HG03196 (cell line): ENCODE data around the gene SUPT4H1.
A peak's percentile ranks its signal among the peaks of the same experiment; 100 is the strongest.

Experiments used
- ATAC-seq: cut with Tn5 transposase; IDR thresholded peaks from one replicate; pipeline ENCODE4 v1.9.1; 2021; ENCODE audit not compliant: unreplicated experiment

The SUPT4H1 gene

DNA sequence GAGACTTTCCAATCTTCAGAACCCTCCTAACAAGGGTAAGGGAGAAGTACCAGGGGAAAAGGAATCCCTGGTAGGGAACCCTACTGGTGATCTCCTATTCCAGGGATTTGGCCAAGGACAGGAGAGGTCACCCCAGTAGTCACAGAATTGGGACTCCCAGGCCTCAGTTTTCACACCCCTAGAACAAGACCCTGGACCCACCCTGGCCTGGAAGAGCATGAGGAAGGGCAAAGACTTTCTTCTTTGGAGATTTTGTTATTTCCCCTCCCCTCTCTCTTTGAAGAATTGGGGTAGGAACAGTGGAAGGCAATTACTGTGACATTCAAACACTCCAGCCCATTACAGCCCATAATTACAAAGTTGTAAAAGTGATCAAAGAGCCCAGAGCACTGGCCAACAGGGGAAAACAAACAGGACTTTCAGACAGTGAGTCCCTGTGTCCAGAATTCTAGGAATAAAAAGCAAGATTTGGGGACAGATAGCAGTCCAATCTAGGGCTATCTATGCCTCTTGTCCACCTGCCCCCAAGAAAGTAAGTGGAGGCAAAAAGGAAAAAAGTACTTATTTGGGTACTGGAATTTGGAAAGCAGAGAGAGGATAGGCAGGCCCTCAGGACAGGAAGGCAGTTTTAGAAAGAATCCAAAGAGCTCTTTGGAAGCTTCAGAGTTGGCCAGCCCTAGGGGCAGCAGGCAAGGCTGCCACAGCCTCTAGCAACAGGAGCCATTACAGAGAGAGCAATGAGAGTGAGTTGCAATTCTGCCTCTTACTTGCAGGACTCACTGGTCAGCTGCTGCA is 13.4 kb upstream of the SUPT4H1 start:
- ATAC-seq, result no peak

DNA sequence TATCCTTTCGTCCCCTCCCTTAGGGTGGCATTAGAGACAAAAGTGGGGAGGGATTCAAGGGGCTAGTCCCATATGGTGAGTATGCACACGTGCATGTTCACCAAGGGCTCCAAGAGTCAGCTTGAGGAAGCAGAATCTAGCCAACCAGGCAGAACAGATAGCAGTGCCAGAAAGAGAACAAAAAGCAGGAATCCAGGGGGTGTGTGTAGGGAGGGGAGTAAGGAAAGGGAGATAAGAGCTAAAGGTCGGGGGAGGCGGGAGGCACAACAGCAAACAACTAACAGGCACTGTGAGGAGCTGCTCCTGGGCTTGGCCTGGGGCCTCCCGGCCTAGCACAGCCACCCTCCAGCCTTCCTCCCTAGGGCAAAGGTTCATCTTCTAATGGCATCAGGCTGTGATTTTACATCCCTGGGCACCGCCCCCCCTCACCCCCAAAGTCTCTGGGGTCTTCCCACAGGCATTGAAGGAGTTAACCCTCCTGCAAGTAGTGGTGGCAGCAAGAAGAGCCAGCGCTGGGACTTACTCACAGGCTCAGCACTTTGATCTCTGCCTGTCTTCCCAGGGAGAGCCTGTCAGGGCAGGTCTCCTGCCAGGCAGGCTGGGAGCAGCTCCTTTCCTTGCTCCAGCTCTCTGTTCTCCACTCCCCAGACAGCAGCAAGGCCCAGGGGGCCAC is 12.4 kb upstream of the SUPT4H1 start:
- ATAC-seq, result no peak

DNA sequence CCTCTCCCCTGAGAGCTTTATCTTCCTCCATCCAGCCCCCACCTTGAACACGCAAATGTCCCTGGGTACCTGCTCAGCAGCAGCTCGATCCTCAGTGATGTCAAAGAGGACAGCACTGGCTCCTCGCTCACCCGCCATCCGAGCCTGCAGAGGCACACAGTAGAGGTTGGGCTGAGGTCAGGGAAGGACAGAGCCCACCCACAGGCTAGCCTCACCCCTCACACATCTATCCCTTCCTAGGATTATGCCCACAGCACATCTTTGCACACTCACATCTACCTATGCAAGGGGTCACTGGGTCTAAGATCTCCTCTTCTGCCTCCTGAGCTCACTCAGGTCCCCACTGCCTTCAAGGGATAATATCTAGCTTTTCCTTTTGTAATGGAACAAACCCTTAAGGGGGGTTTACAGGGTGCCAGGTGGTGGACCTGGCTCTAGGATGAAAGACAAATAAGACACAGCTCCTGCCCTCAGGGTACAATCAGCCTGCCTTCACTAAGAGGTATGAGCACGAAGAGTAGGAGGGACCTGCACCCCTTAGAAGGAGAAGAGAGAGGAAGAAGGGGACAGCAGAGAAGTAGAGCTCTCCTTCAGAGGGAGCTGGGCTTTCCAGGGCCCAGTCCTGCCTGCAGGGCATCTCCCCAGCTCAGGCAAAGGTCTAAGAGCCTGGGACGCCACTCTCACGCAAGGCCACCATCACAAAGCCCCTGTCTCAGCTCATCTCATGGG is 11.6 kb upstream of the SUPT4H1 start:
- ATAC-seq, result no peak

DNA sequence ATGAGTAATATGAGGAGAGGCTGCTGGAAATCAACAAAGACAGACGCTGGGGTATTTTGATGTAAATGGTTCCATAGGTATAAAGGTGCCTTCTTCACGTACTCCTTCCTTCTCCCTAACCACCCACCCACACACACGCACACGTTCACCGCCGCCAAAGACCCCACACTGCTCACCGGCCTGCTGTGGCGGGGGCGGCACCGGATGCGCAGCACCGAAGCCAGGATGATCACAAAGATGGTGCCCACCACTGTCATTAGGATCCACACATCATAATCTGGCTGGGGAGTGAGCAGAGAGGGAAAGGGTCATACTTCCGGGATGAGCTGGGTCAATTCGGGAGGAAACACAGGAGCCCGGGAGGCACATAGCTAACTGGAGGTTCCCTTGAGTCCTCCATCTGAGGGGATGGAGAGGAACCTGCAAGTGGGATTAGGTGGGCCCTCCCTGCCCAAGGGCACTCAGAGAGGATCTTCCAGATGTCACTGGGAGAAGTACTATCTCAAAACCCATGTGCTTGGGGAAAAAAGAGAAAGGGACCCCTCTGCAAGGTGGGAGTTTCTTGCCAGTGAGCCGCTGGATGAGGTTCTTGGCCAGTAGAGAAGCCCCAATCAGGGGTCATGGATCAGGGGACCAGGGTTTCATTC is 10.5 kb upstream of the SUPT4H1 start:
- no peak for ATAC-seq

DNA sequence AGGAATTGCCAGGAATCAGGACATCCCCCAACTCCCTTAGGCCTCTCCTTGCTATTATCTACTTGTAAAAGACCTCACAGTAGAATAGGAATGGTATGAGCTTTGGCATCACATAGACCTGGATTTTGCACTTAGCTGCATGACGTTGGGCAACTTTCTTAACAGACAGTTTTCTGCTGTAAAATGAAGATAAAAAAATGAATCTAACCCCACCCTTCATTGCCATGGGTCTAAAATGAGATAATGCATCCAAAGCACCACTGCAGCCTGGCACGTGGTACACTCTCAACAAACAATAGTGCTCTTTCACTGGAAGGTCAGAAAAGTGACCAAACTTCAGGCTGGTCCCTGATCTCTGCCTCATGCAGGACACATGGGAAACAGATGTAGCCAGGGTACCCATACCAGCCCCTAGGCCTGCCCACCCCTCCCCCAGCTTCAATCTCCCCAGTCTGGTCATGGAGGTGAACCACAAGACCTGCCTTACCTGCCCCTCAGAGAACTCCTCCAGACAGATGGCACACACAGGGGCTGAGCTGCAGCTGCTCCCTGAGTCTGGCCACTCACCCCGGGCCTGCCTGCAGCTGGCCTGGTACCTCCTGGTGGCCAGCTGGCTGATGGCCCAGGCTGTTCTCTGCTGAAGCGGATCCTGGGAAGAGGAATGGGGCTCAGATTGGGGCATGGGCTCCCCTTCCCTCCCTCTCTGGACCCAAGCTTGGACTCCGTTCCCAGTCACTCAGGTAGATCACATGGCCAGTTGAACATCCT is 8.5 kb upstream of the SUPT4H1 start:
- ATAC-seq, result no peak

DNA sequence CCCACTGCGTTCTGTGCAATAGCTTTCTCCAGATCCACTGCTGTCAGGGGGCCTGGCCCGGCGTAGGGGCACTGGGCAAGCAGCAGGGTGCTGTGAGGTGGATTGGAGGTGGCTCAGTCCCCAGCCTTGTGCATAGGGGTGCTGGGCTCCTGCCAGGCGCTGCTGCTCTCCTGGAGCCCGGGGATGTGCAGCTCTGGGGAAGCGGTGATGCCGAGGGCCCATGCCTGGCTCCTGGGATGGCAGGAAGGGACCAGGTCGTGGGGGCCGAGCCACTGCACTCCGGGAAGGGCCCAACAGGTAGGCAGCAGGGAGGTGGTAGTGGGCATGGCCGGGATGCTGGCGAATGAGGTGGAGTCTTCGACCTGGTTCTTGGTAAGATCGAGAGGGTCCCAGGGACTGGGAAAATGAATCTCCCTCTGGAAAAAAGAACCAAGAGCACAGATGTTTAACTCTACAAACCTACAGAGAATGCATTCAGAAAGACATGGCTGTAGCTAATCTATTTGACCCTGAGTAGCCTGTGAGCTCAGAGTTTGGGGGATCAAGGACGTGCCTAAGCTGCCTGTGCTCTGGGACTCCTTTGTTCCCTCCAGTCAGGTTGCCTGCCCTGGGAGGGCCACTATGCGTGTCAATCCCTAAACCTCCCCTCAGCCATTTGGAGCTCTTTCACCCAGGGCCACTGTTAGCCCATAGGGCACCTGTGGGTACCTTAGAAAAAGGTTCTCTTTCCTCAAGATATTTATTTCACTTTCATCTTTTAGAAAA is 6.6 kb upstream of the SUPT4H1 start:
- ATAC-seq, result no peak

DNA sequence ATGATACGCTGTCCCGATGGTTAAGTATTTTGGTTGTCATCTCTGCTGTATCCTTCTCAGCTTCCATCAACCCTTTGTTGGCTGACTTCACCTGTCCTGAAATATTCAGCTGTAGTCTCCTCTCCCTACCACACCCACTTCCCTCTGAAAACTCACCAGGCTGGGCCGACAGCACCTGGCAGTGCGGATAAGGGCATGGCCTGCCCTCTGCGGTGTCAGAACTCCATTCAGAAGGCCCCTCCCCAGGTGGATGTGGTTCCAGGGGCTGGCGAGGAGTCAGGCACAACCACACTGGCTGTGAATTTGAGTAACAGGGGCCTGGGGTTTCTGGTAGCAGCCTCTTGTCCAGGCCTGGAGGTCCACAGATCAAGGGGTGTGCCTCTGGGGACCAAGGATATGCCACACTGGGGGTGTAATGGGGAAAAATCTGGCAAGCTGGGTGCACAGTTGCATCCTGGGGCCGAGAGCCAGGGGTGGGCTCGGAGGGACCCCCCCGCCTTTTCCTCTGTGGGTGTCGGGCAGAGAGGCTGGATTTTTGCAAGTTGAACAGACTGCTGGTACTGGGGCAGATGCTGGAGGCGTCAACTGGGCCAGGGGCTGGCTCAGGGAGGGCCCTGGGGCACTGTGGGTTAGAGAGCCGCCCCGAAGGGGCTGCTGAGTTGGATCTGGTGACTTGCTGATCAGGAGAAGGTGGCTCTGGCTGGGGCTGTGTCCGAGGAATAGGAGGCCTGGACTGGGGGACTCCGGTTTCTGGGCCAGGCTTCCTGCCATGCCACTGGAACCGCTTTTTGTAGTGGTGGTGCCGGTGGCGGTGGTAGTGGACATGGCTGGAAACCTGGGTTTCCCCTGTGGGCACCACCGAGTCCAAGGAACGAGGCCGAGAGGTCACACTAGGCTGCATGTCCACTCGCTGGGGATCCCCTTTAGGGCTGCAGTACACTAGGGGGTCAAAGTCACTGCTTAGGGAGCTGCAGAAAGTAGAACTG is 5.6 kb upstream of the SUPT4H1 start:
- no peak for ATAC-seq

DNA sequence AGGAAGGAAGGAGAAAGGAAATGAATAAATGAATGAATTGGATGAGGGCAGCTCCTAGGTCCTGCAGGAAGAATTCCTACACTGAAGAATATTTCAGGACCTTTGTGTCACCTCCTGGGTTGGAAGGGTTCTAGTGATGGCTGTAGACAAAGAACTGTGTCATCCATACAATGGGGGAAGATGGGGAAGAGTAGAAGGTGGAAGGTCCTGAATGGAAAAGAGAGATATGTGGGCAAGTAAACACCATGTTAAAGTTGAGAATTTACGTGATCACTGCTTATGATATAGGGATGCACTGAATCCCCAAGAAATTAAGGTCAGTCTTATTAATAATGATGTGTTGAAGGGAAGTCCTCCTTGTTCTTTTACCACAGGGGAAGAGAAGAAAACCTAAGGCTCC is 4.2 kb upstream of the SUPT4H1 start:
- no peak for ATAC-seq

DNA sequence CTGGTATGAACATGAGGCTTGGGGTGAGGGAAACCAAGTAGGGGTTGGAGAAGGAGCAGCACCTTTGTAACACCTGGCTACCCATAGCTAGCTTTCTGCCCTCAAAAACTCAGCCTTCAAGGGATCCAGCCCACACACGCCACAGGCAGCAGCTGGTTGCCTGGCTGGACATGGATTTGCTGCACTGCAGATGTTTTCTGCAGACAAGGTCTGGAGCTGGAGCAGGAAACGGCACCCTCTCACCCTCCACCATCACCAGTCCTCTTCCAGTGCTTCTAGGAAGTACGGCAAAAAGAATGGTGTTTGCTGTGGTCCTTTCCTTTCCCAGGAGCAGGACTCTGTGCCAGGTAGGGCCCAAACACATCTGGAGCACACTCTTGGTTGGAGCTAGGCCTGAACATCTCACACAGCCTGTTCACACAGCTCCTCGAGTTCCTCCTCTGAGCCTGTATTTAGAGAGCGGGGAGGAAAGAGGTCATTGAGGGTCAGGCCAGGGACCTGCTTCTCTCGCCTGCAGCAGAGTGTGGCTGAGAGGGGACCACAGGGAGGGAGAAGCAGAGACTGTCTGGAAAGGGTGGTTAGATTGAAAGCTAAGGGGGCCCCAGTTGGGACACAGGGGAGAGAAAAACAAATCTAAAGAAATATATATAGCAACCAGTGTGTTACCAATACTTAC is 2.7 kb upstream of the SUPT4H1 start:
- ATAC-seq, result no peak

DNA sequence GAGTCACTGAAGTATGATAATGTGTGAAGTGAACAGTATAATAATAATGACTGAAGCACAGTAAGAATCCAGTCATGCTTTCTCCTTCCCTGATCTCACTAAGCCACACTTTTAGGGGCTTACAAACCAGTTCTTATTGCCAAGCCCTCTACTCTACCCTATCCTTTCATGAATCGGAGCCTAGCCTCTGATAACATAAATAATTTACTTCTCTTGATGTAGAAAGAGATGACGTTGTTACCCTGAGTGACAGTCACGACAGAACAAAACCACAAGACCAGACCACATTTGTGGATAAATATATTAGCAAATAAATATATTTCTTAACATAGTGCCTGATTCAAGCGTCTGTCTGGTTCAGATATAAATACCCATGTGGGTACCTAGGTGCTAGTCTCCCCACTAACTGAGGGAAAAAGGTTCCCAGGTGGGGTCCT is 1.4 kb upstream of the SUPT4H1 start:
- ATAC-seq, result no peak

DNA sequence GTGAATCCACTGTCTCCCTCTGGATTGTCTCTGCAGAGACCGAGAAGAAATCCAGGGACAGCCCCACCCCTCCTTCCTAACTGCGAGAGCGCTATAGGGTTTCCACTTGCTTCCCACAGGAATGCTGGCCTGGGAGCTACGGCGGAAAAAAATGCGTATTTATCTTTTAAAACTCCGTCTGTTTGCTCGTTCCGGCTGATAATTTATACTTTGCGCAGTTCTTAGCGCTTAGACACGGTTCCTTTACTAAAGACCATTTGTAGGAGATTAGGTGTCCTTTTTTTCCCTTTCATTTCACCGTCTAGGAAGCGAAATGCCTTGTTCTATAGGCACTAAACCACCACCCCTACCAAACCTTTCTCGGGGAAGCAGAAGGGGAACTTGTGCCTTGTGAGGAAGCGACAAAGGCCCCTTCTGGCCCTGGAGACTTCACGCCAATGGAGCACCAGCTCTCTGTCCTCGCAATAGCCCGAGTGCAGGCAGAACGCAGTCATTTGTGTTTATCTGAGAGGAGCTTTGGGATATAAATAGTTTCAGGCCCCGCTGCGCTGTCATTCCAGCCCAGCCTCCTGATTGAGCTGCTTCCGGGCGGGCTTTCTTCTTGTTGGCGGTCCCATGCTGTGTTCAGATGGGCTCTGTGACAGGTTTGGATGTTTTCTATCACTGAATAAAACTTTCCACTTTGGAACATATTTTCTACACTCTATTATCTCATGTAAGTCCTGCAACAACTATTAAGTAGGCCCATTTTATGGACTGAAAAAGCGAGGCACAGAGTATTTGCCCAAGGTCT is 791 bp upstream of the SUPT4H1 start:
- no peak for ATAC-seq

DNA sequence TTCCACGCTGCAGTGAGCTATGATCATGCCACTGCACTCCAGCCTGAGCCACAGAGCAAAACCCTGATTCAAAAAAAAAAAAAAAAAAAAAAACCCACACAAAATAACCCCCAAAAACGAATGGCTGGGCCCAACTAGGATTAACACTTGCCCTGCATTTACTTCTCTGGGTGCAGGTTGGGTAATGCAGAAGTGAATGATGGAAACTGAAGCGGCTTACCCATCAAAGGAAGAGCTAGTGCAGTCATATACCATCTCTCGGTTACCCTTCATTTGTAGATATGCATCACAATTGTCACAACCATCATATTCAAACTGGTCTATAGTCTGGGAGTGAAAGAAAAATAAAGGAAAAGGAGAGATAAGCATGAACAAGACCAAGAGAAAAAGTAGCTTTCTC is 819 bp downstream of the SUPT4H1 start:
- no peak for ATAC-seq

DNA sequence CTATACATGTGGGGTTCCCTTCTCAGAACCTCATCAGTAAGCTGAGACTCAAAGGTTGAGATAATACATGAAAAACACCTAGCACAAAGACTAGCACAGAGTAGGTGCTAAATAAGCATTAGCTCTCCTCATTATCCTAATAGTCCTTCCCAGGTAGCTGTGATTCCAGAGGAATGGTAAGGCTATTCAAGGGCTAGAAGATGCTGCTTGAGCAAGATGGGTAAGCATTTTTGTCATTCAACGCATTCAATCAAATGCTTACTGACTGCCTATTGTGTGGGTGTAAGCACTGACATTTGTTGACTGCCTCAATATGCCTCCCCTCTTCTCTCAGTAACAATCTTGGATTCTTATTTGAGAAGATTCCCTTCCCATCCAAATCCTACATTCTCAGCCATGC is 4.0 kb downstream of the SUPT4H1 start:
- no peak for ATAC-seq

DNA sequence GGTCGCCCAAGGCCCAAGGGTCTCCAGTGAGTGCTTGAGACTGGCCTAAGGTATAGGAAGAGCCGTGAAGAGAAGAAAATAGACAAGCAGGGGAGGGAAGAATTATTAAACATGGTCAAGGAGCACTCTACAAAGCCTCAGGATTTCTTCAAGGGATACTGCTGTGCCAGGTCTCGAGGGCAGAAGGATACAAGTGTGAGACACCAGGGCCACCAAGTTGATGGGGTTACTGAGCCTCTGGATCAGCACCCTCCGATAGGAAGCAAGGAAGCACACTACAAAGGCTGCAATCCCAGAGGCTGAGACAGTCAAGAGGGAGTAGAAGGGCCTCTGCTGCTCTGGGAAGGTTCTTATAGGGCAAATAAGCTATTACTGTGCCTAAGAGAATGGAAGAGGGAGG is 6.5 kb downstream of the SUPT4H1 start:
- no peak for ATAC-seq

DNA sequence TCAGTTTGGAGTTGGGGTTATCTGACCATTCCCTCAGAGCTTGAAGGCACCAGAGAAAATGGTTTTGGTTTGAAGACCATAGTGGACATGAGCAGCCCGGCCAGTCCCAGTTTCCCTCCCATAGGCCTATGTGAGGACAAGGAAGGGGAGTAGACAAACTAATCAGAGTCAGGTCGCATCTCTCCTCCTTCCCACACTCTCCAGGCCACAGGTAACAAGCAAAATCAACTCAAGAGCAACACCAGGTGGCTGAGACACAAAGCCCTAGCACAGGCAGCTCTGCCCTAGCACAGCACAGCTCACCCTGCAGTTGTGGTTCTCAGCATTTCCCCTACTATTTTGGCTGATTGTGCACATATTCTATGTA is 7.2 kb downstream of the SUPT4H1 start:
- peak; percentile 43 for ATAC-seq

DNA sequence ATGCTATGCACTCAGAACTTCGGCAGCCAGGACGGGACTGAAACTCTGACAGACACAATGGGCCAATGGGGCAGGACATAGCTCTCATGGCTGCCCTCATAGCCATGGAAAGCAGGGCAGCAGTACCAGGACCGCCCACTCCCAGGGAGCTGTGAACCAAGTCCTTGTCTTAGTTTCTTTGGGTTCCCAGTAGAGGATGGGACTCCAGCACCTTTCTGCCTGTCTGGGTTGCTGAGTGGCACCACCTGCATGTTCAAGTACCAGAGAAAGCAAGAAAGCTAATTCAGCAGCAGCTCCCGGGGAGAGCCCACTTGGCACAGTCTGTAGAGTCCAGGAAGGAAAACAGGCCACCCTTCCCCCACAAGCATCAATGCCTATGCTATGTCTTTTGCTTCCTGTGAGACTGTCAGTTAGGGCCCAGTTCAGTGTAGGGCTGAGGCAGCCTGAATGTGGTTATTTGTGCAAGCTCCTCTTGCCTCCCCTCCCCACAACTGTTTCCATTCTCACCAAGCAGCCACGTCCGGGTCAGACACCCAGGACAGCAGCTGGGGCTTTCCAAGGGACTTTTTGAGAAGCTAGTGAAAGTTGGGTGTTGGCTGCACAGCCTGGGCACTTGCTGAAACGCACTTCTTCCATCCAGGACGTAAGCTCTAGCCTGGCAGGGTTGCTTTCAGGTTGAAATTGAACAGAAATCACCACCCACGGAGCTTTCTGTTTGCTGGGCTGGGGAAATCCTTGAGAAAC is 7.8 kb downstream of the SUPT4H1 start:
- ATAC-seq, result peak; percentile 81

DNA sequence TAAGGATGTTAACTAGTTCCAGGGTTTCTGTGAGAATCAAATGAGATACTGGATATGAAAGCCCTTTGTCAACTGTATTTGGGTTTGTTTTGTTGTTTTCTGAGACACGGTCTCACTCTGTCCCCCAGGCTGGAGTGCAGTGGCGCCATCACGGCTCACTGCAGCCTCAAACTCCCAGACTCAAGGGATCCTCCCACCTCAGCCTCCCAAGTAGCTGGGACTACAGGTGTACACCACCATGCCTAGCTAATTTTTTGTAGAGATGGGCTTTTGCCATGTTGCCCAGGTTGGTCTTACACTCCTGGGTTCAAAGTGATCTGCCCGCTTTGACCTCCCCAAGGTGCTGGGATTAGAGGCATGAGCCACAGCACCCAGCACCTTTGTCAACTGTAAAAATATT is 8.9 kb downstream of the SUPT4H1 start:
- ATAC-seq, result no peak
